Spinal cord (tissue), 10 donors: ENCODE data around the gene TAF1. TPM values are rescaled to one million over a fixed set of nuclear protein-coding genes. Genes with fewer than 3 reads are reported as not detected.
"Not testable (repeated sequence)": the region's sequence is repeated elsewhere in the genome, so short reads cannot be mapped to it uniquely, and the experiment has no call there.

Source experiments
- DNase-seq, 6 donors: peaks; one replicate each; pipeline versions ENCODE4 v3.0.0 to v3.0.0-alpha.2; 2013 to 2015; ENCODE audit warnings: low spot score in 6 of 6, low read depth in 4 of 6
- H3K27ac ChIP-seq: one replicate; pipeline ENCODE4 v1.5.1; 2013; ENCODE audit warnings: low read depth, low read length, control low read depth
- H3K27me3 ChIP-seq: one replicate; pipeline ENCODE4 v1.6.1; 2013; ENCODE audit warnings: low read length; ENCODE audit not compliant: control insufficient read depth, insufficient read depth
- H3K36me3 ChIP-seq: one replicate; pipeline ENCODE4 v1.6.1; 2013; ENCODE audit warnings: low read length; ENCODE audit not compliant: control insufficient read depth, insufficient read depth
- H3K4me1 ChIP-seq: one replicate; pipeline ENCODE4 v1.6.1; 2013; ENCODE audit warnings: low read length; ENCODE audit not compliant: control insufficient read depth, insufficient read depth
- H3K4me3 ChIP-seq: one replicate; pipeline ENCODE4 v1.5.1; 2013; ENCODE audit warnings: low read depth, low read length, control low read depth
- H3K9me3 ChIP-seq: one replicate; pipeline ENCODE4 v1.6.1; 2013; ENCODE audit warnings: low read length; ENCODE audit not compliant: control insufficient read depth, insufficient read depth
- WGBS: methylation state at CpG from one replicate; pipeline ENCODE4 v1.1.5; 2013; ENCODE audit warnings: missing lambda C conversion rate; ENCODE audit not compliant: insufficient coverage; 5-methylcytosine and 5-hydroxymethylcytosine counted together
- polyA plus RNA-seq, 2 donors: library from polyadenylated mRNA; unstranded; fragments of 120-200 nt; gene quantifications; one replicate each; pipeline ENCODE4 v1.2.1, GENCODE V29; 2013; ENCODE audit not compliant: insufficient read length in 2 of 2
- total RNA-seq, 2 donors: library from RNA; depleted of rRNA in 1 of 2; stranded (reverse); fragments of 120-200 nt in 1 of 2; fragments of >200 nt in 1 of 2; gene quantifications; one replicate each; pipeline versions ENCODE4 v1.2.3 to v1.2.4, GENCODE V29; 2013 to 2014
- donor health status: healthy.

TAF1 gene
- total and polyA plus RNA-seq, 4 donors: 26.3 to 53.6 (median 35.9) TPM

DNA sequence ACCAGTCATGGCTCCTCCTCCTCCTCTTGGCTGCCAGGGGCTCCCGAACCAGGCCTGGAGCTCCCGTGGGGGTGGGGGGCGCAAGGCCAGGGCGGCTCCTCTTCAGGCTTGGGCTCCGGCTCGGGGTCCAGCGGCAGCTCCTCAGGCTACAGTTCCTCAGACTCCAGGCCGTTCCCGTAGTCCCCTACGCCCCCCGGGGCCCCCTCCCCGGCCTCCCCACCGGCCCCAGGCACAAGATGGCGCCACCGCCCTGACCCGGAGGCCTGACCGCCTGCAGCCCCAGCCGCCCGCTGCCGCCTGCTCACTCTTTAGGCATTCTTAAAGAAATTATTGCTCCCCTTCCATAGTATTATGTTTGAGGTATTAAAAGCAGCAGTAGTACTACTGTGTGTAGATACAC, 54.5 kb downstream of the TAF1 start:
- Histone ChIP-seq H3K4me1 (no peaks in the 10 kb centered on the region), H3K36me3 (peaks cover 18% of the 10 kb centered on the region), H3K27ac (no peak overlapping the region), H3K27me3 (no peaks in the 10 kb centered on the region), H3K9me3 (no peaks in the 10 kb centered on the region), H3K4me3 (no peak overlapping the region)
- no peak for DNase-seq
- whole genome bisulfite sequencing: 84% methylated on average over 10 of the region's 20 CpGs

DNA sequence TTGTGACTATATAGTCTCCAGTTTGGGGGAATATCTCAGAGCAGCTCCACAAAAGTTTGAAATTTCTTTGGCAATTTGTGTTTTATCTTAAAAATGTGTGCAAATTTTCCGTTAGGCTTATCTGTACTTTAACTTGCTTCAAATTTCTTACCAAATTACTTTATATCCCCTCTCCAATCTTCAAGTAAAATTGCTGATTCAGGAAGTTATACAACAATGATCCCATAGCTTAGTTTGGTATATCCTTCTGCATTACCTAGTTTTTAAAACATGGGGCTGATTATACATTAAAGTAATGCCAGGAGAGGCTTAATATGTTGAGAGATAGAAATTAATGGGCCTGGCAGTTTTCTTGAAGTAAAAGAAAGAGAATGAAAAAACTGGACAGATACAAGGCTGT, 66.6 kb downstream of the TAF1 start:
- H3K27me3 ChIP-seq: no peaks in the 10 kb centered on the region
- no peak for DNase-seq
- no CpG with 5 or more reads among the region's 1 CpG for WGBS
- peaks cover 2% of the 10 kb centered on the region for H3K36me3 ChIP-seq
- H3K9me3 ChIP-seq: no peaks in the 10 kb centered on the region
- no peak overlapping the region for H3K27ac ChIP-seq
- H3K4me3 ChIP-seq: no peak overlapping the region
- H3K4me1 ChIP-seq: no peaks in the 10 kb centered on the region

DNA sequence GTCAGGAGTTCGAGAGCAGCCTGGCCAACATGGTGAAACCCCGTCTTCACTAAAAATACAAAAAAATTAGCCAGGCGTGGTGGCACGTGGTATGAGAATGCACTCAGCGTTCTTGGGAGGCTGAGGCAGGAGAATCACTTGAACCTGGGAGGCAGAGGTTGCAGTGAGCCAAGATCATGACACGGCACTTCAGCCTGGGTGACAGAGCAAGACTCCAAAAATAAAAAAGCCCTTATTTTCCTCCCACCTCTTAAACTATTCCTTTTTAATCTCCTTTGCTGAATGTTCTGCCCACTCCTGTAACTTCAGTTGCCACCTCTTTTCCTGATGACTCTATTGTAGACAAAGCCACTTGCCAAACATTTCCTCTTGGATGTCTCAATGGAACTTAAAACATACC, 72.6 kb downstream of the TAF1 start:
- no peaks in the 10 kb centered on the region for H3K9me3 ChIP-seq
- no peak overlapping the region for H3K27ac ChIP-seq
- 88% methylated on average over 5 of the region's 6 CpGs for WGBS
- H3K4me3 ChIP-seq: no peak overlapping the region
- H3K4me1 ChIP-seq: no peaks in the 10 kb centered on the region
- H3K36me3 ChIP-seq: peaks cover 3% of the 10 kb centered on the region
- DNase-seq: no peak
- no peaks in the 10 kb centered on the region for H3K27me3 ChIP-seq

DNA sequence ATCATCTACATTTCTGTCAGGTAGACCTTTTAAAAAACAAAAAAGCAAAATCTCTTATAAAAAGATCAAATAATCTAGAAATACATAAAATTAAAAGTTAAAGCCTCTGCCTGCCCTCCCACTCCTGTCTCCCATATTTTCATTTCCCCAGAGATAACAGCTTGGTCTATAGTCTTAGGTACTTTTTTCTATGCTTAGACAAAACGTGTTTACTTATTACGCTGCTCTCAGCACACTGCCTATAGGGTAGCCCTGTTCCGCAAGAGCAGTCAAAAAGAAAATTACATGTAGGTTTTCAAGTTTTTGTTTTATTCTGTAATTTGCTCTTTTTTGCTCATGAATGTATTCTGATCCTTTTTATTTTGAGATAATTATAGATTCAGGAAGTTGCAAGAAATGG, 73.3 kb downstream of the TAF1 start:
- H3K4me3 ChIP-seq: no peak overlapping the region
- no peaks in the 10 kb centered on the region for H3K27me3 ChIP-seq
- no peak overlapping the region for H3K27ac ChIP-seq
- no peaks in the 10 kb centered on the region for H3K9me3 ChIP-seq
- DNase-seq: no peak
- no peaks in the 10 kb centered on the region for H3K4me1 ChIP-seq
- peaks cover 4% of the 10 kb centered on the region for H3K36me3 ChIP-seq
- 100% methylated on average over 1 of the region's 3 CpGs for WGBS

DNA sequence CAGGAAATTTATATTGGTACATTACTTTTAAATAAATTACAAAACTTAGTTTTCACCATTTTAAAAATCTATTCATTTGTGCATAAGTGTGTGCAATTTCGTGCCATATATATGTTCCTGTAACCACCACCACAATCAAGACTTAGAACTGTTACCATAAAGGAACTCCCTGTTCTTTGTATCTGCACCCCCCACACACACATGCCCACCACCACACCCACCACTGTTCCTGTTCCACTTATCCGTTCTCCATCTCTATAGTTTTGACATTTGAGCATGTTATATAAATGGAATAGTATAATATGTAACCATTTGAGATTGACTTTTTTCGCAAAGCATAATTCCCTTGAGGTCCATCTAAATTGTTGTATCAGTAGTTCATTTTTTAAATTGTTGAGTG, 73.7 kb downstream of the TAF1 start:
- WGBS: 50% methylated on average over 1 of the region's 3 CpGs
- DNase-seq: no peak
- Histone ChIP-seq H3K27ac (no peak overlapping the region), H3K4me1 (no peaks in the 10 kb centered on the region), H3K4me3 (no peak overlapping the region), H3K36me3 (peaks cover 7% of the 10 kb centered on the region), H3K9me3 (no peaks in the 10 kb centered on the region), H3K27me3 (no peaks in the 10 kb centered on the region)

DNA sequence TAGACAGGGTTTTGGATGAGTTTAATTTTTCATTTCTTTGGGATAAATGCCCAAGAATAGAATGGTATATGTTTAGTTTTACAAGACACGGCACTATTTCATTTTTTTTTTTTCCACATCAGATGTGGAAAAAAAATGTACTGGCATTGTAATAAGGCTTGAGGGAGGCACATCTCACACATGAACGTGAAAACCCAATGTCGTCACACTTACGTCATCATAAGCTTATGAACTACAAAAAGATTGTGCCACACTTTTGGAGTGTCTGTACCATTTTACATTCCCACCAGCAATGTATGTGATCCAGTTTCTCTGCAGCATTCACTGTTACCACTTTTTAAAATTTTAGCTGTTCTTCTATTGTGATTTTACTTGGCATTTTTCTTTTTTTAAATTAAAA, 74.2 kb downstream of the TAF1 start:
- H3K4me3 ChIP-seq: no peak overlapping the region
- no peaks in the 10 kb centered on the region for H3K9me3 ChIP-seq
- H3K36me3 ChIP-seq: peaks cover 7% of the 10 kb centered on the region
- 80% methylated on average over 2 of the region's 4 CpGs for WGBS
- no peak for DNase-seq
- H3K27ac ChIP-seq: no peak overlapping the region
- H3K4me1 ChIP-seq: no peaks in the 10 kb centered on the region
- H3K27me3 ChIP-seq: no peaks in the 10 kb centered on the region

DNA sequence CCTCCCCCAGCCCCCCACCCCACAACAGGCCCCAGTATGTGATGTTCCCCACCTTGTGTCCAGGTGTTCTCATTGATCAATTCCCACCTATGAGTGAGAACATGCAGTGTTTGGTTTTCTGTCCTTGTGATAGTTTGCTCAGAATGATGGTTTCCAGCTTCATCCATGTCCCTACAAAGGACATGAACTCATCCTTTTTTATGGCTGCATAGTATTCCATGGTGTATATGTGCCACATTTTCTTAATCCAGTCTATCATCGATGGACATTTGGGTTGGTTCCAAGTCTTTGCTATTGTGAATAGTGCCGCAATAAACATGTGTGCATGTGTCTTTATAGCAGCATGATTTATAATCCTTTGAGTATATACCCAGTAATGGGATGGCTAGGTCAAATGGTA, 75.7 kb downstream of the TAF1 start:
- H3K9me3 ChIP-seq, H3K27me3 ChIP-seq, H3K27ac ChIP-seq, H3K4me1 ChIP-seq, DNase-seq, H3K4me3 ChIP-seq: not testable (repeated sequence)
- WGBS: no CpG with 5 or more reads among the region's 2 CpGs
- peaks cover 10% of the 10 kb centered on the region for H3K36me3 ChIP-seq

DNA sequence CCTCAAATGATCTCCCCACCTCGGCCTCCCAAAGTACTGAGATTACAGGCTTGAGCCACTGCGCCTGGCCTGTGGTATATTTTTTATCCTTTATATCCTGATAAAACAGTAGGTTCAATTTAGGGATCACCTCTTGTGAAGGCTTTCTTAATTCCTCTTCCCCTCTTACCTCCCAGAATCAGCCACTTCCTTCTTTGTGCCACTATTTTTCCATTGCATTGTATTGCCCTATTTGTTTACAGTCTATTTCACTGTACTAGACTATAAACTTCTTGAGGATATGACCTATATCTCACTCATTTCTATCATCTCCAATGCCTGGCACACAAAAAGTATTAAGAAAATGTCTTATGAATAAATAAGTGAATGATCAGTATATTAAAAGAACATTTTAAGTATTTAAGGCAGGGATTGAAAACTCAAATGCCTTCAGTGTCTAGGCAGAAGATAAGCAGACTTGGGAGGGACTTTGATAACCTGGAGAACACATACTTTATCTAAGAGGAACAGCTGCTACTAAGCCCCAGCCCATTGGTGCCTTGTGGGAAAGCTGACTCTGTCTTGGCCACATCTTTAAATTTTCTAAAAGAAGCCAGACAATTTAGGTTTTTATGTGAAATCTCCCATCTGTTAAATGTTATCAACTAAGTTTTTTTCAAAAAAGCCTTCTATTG, 84.4 kb downstream of the TAF1 start:
- H3K9me3 ChIP-seq: no peaks in the 10 kb centered on the region
- peak in 1 of 6 donors; percentile 7 for DNase-seq
- H3K4me1 ChIP-seq: no peaks in the 10 kb centered on the region
- WGBS: no CpG with 5 or more reads among the region's 2 CpGs
- H3K27ac ChIP-seq: no peak overlapping the region
- H3K4me3 ChIP-seq: no peak overlapping the region
- no peaks in the 10 kb centered on the region for H3K27me3 ChIP-seq
- peaks cover 18% of the 10 kb centered on the region for H3K36me3 ChIP-seq

DNA sequence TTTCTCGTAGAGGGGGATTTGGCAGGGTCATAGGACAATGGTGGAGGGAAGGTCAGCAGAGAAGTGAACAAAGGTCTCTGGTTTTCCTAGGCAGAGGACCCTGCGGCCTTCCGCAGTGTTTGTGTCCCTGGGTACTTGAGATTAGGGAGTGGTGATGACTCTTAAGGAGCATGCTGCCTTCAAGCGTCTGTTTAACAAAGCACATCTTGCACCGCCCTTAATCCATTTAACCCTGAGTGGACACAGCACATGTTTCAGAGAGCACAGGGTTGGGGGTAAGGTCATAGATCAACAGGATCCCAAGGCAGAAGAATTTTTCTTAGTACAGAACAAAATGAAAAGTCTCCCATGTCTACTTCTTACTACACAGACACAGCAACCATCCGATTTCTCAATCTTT, 85.4 kb downstream of the TAF1 start:
- not testable (repeated sequence) for H3K4me1 ChIP-seq, H3K4me3 ChIP-seq, H3K9me3 ChIP-seq, H3K27ac ChIP-seq, DNase-seq, H3K27me3 ChIP-seq
- peaks cover 15% of the 10 kb centered on the region for H3K36me3 ChIP-seq
- no CpG with 5 or more reads among the region's 6 CpGs for WGBS

DNA sequence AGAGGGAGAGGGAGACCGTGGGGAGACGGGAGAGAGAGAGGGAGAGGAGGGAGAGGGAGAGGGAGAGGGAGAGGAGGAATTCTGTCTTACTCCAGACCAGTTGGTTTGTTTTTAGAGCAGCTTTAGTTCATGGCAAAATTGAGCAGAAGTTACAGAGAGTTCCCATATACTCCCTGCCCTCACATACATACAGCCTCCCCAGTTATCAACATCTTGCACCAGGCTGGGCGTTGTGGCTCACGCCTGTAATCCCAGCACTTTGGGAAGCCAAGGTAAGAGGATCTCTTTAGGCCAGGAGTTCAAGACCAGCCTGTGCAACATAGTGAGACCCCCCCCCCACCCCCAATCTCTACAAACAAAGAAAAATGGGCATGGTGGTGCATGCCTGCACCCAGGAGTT, 86.9 kb downstream of the TAF1 start:
- WGBS: 96% methylated on average over 4 of the region's 4 CpGs
- DNase-seq: no peak
- no peaks in the 10 kb centered on the region for H3K4me1 ChIP-seq
- H3K36me3 ChIP-seq: peaks cover 21% of the 10 kb centered on the region
- H3K4me3 ChIP-seq: no peak overlapping the region
- no peaks in the 10 kb centered on the region for H3K27me3 ChIP-seq
- no peak overlapping the region for H3K27ac ChIP-seq
- no peaks in the 10 kb centered on the region for H3K9me3 ChIP-seq
